LNCaP clone FGC (cell line): ENCODE results near the gene MRPL16.

ENCODE experiments used
- DNase-seq: peaks from one replicate; pipeline ENCODE4 v3.0.0-alpha.2; 2011; ENCODE audit warnings: low read depth
- H3K4me3 ChIP-seq: 2 replicates; pipeline ENCODE4 v1.5.1; 2011; ENCODE audit warnings: mild to moderate bottlenecking, low read depth, low read length, control low read depth
- TF ChIP-seq, protein P1 (sequence below): IDR thresholded peaks from 2 replicates; pipeline ENCODE4 v1.5.1; 2012; ENCODE audit warnings: mild to moderate bottlenecking; ENCODE audit not compliant: control insufficient read depth, insufficient read depth; ENCODE audit errors: extremely low read depth

Gene MRPL16

DNA sequence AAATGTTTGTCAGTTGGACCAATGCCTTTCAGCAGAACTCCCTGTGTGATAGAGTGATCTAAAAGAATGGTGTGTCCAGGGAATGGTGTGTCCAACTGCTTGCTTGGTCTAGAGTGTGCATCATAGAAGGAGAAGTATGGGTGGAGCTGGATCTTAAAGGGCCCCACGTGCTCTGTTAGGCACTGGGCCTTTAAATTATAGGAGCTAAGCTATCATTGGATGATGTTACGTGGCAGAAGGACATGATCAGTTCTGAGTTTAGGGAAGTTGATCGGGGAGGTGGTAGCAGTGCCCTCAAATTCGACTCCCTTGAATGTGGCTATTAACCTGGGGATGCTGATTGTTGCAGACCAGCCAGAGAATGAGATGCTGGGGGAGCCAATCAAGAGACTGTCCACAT, 39.0 kb downstream of the MRPL16 start:
- DNase-seq: no peak
- TF ChIP-seq, protein P1, sequence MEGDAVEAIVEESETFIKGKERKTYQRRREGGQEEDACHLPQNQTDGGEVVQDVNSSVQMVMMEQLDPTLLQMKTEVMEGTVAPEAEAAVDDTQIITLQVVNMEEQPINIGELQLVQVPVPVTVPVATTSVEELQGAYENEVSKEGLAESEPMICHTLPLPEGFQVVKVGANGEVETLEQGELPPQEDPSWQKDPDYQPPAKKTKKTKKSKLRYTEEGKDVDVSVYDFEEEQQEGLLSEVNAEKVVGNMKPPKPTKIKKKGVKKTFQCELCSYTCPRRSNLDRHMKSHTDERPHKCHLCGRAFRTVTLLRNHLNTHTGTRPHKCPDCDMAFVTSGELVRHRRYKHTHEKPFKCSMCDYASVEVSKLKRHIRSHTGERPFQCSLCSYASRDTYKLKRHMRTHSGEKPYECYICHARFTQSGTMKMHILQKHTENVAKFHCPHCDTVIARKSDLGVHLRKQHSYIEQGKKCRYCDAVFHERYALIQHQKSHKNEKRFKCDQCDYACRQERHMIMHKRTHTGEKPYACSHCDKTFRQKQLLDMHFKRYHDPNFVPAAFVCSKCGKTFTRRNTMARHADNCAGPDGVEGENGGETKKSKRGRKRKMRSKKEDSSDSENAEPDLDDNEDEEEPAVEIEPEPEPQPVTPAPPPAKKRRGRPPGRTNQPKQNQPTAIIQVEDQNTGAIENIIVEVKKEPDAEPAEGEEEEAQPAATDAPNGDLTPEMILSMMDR: no peak
- no peak overlapping the region for H3K4me3 ChIP-seq

DNA sequence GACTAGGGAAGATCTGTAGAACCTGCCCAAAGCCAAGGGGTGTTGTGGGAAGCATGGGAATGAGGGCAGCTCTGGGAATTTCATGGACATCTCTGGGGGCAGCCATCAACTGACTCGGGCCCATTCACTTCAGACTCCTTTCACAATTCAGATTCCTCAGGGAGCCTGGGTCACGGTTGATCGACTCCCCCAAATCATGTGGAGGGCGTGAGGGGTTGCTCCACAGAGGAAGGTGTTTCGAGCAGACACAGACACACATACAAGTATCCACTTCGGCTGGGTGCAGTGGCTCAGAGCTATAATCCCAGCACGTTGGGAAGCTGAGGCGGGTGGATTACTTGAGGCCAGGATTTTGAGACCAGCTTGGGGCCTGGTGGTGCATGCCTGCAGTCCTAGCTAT, 39.7 kb downstream of the MRPL16 start:
- no peak overlapping the region for H3K4me3 ChIP-seq
- TF ChIP-seq, protein P1: no peak

DNA sequence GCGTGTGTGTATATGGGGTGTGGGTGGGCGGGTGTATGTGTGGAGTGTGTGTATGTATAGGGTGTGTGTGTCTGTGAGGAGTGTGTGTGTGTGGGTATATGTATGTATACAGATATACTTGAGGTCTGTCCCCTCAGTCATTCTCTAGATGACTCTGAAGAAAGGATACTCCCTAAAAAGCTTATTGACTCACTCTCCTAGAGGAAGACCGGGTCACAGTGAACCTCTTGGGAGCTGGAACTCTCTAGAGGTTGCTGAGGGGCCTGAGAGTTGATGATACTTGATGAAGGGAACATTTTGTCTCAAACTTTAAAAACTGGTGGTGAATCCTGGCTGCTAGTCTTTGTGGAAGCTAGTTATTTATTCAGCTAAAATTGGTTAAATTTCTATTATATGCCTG, 40.3 kb downstream of the MRPL16 start:
- TF ChIP-seq, protein P1: no peak
- DNase-seq: no peak
- no peak overlapping the region for H3K4me3 ChIP-seq

More for the DNA sequence above, 39.7 kb downstream of the MRPL16 start:
- DNase-seq: no peak

DNA sequence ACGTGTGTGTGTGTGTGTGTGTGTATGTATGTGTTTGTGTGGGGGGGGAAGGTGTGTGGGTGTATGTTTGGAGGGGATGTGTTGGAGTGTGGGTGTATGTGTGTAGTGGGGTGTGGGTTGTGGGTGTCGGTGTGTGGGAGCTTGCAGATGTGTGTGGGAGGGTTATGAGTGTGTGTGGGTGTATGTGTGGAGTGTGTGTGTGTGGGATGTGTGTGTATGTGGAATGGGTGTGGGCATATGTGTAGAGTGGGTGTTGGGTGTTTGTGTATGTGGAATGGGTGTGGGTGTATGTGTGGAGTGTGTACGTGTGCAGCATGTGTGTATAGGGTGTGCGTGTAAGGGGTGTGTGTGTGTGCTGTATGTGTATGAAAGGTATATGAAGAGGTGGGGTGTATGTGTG, 40.8 kb downstream of the MRPL16 start:
- DNase-seq: no peak
- no peak overlapping the region for H3K4me3 ChIP-seq
- TF ChIP-seq, protein P1: no peak

DNA sequence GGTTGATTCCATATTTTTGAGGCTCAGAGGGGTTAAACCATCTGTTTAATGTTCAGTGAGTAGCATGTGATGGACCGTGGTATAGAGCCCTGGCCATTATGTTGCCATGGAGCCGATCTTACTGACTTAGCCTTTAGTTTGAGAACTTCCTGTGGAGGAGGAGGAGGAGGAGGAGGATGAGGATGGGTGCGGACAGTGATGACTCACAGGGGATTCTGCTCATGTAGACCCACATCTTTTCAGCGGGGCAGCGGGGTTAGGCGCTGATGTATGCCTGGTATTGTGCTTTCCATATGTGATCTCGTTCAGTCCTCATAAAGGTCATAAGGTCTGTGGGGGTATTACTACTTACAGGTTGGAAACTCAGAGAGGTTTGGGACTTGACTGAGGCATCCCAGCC, 41.5 kb downstream of the MRPL16 start:
- no peak for DNase-seq
- no peak overlapping the region for H3K4me3 ChIP-seq
- TF ChIP-seq, protein P1: no peak

DNA sequence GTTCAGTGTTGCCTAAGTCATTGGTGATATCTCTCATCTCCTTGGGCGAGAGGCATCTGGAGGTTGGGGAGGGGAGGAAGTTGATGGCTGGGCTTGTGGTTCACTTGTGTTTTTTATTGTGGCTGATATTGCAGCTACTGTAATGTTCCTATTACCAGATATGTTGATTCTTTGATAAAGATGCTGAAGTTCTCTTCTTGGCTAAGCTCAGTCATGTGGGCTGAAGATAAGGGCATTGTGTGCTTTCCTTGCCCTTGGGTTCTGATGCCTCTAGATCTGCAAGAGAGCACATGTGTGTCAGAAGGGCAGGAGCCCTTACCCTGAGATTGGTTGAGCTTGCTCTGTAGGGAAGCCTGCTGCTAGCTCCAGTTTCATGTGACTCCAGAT, 43.4 kb downstream of the MRPL16 start:
- no peak overlapping the region for H3K4me3 ChIP-seq
- TF ChIP-seq, protein P1: no peak
- DNase-seq: no peak

DNA sequence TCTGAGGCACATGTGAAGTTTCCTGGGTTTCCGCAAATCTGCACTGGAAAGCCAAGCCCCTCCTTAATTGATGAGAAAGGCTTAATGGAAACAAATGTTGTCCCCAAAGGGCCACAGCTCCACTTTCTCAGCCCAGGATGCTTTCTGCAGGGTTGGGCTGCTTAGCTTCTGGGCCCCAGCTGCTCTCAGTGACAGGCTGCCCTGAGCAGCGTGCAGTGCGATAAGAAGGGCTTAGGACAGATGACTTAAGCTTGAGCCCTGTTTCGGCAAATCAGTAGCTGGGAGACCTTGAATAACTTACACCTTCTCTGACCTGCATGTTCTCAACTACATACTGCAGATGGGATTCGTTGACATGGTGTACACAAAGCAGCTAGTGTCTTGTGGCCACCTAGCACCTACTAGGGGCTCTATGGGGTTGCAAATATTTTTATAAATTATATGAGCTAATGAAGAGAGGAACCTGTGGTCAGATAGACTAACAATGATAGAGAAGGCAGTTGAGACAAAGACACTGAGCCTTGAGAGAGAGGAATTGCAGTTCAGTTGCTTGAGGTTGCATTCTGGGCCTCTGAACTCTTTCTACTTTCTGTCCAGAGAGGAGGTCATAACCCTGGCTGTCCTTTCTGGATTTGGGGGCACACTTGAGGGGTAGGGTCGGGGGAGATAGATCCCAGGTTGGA, 43.9 kb downstream of the MRPL16 start:
- no peak for DNase-seq
- no peak overlapping the region for H3K4me3 ChIP-seq
- TF ChIP-seq, protein P1: no peak
